Left cardiac atrium (tissue), 4 donors: ENCODE data around the gene TBC1D20. TPM values are rescaled to one million over a fixed set of nuclear protein-coding genes. Genes with fewer than 3 reads are reported as not detected.

Experiments used
- ATAC-seq, 2 donors: fragments of 200-7000 bp; cut with Tn5 transposase; one replicate each; pipeline ENCODE4 v1.9.1; 2020; ENCODE audit warnings: mild to moderate bottlenecking in 2 of 2, moderate library complexity in 2 of 2
- DNase-seq: peaks from one replicate; pipeline ENCODE4 v3.0.0-alpha.2; 2020
- intact Hi-C, 2 donors: fragments of 100-400 bp; cut with DNase I; formaldehyde crosslinking; loops; one replicate each; pipeline versions ENCODE4 v1.14.1 to v1.15.1; 2022 to 2023
- total RNA-seq, 2 donors: library from RNA; stranded (reverse); fragmentation: NEBNext Ultra II Directional; extraction: Animal tissue kit (Norgen Biotek cat#: 25700); gene quantifications; one replicate each; pipeline ENCODE4 v1.2.1, GENCODE V29; 2021
- donor health status: DM: no; HTN: yes; CAD: no.
- donor health status: DM: no; HTN: yes; CAD: no; lungs with severe emphysema.
- donor health status: DM: yes; HTN: yes; CAD: no.
- donor health status: Dilated cardiomyopathy.

TBC1D20 gene
- total RNA-seq, 2 donors from 2014 or later: 23.7 to 24.3 TPM

DNA sequence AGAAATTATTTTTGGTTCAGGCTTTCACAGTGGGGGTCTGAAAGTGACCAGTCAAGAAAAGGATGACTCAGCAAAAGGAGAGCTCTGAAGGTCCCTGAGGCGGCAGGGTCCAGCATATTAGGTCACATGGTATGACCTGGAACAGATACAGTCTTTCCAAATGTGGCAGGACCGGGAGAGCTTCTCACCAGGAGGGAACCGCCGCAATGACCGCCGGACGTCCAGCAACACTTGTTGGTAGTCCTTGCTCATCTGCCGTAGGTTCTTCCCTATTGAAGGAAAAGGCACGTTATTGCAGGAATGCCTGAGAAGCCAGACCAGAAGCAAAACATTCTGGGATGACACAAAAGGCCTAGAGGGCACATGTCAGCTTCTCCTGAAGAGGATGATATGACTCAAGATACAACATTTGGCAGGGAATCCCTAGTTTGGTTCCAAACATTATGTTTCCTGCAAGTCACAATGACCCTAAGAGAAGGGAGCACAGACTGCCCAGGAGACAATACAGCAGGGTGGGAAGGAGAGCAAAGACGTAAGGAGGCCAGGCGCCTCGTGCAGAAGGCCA, 17.4 kb downstream of the TBC1D20 start:
- DNase-seq (no peak), ATAC-seq (peak; percentile 52 to 58)
- intact Hi-C loops: no loop called here

DNA sequence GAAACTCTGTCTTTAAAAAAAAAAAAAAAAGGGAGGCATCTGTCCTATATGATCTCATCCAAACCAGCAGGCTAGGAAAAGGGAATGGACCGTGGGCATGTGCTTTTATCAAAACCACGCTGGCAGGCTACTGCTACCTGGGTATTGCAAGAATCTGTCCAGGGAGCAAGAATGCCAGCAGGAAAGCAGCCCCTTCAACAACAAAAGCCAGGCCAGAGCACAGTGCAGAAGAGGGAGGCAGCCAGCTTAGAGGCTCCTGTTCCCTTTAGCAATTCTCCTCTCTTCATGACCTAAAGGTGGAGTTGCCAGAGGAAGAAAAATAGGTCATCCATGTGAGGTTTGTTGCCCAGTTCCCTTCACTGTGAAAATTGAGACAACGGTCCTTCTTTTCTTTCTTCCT, 18.2 kb downstream of the TBC1D20 start:
- DNase-seq (no peak), ATAC-seq (peak in 1 of 2 donors; percentile 27)
- intact Hi-C loops: no loop called here

DNA sequence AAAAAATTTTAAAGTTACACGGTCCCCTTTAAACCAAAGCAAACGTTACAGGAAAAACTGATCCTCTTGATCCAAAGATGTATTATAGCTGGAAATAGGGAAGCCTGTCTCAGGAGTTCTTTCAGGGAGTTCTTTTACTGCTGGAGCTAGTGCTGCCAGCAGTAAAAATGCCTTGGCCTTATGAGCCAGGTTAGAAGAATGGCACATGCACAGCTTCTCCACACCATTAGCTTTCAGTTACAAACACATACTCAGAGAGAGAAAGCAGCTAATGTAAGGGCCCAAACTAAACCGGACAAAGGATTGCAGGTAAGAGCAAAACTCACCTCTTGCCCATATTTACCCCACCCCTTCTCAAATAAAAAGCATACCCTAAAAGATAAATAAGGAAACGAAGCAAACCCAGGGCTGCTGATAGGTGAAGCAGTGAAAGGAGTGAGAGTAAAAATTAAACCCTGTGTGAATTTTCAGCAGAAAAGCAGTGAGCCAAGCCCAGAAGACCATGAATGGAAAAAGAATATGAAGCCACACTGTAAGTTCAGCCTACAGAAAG, 19.0 kb downstream of the TBC1D20 start:
- ATAC-seq (no peak), DNase-seq (no peak)
- intact Hi-C loops: no loop called here

GRCh38 chr20:440636-441035, 21.7 kb downstream of the TBC1D20 start:
- ATAC-seq (no peak), DNase-seq (no peak)
- intact Hi-C loops: no loop called here

DNA sequence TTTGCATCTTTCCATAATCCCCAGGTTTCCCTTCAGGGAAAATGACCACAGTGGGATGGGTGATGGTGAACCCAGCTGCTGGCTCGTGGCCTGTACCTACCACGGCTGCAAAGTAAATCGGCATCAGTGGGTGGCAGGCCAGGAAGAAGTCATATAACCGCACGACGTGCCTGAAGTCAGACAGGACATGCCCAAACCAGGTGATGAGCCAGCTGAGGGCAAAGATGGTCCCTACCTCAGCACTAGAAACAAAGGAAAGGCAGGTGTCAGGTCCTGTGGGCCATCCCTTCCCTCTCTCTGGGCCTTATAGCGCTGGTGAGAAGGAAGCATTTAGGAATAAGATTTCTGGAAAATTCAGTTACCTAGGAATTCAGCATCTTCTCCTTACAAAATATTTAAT, 22.2 kb downstream of the TBC1D20 start:
- no peak for DNase-seq
- intact Hi-C loops: no loop called here
- no peak for ATAC-seq

GRCh38 chr20:438571-439469, 23.5 kb downstream of the TBC1D20 start:
- intact Hi-C loops: no loop called here
- ATAC-seq (peak; percentile 21 to 22), DNase-seq (peak; percentile 54)

GRCh38 chr20:437787-438486, 24.4 kb downstream of the TBC1D20 start:
- ATAC-seq (no peak), DNase-seq (no peak)
- intact Hi-C loops: no loop called here

GRCh38 chr20:436476-436875, 25.9 kb downstream of the TBC1D20 start:
- intact Hi-C loops: no loop called here
- DNase-seq: no peak
- ATAC-seq: no peak

DNA sequence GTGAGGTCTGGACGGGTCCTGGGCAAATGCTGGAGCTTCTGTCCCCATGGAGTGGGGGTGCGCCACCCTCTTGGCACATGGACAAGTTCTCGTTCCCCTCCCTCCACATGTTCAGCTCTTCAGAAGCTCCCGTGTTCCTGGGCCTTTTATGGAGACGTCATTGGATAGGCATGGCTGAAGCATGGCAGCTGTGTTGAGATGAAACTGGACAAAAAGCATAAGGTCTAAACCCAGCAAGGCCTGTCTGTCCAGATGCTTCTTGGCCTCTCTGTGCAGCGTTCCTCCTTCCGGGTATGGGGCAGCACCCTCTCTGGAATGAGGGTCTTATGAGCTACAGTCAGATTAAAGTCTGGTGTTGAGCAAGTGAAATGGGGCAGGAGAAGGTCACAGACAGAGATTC, 26.8 kb downstream of the TBC1D20 start:
- intact Hi-C loops: no loop called here
- no peak for DNase-seq
- ATAC-seq: no peak

GRCh38 chr20:434661-435419, 27.5 kb downstream of the TBC1D20 start:
- intact Hi-C loops: no loop called here
- no peak for DNase-seq
- no peak for ATAC-seq

DNA sequence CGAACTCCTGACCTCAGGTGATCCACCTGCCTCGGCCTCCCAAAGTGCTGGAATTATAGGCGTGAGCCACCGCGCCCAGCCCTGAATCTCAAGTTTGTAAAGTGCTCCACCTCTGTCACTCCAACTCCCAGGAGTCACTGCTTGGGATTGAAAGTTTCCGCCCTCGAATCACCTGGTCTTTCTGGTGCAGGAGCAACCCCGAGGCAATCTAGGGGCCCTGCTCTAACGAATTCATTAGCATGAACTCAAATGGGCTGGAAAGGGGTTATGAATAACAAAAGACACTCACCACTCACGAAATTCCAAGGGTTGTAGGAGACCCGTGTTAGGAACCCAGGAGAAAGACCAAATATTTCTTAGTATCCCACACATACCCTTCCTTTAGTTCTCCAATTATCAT, 28.1 kb downstream of the TBC1D20 start:
- no peak for ATAC-seq
- no peak for DNase-seq
- intact Hi-C loops: no loop called here

DNA sequence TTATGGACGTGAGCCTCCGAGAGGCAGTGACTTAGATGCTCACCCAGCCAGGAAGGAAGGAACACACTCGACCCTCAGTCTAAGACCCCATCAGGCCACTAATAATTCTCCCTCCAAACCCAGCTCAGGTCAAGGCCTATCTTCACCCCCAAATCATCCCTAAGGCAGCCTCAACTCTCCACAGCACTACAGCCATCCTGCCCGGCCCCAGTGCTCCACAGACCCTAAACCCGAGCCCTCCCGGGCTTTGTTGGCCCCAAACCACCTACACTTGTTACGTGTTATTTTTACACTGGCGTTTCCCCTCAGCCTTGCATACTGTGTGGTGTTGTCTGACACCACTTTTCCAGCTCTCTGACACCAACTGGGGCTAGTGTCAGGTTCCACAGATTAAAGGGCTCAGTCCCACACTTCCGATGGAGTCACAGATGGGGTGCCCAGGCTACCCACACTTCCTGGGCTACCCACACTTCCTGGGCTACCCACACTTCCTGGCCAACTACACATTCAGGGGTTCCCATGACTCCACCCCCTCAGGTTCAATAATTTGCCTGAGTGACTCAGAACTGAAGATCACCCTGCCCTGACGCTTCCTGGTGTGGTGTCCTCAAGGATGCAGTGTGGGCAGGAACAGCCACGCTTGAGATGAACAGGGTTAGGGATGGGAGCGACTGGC, 28.9 kb downstream of the TBC1D20 start:
- intact Hi-C loops: no loop called here
- peak in 1 of 2 donors; percentile 14 for ATAC-seq
- DNase-seq: no peak

DNA sequence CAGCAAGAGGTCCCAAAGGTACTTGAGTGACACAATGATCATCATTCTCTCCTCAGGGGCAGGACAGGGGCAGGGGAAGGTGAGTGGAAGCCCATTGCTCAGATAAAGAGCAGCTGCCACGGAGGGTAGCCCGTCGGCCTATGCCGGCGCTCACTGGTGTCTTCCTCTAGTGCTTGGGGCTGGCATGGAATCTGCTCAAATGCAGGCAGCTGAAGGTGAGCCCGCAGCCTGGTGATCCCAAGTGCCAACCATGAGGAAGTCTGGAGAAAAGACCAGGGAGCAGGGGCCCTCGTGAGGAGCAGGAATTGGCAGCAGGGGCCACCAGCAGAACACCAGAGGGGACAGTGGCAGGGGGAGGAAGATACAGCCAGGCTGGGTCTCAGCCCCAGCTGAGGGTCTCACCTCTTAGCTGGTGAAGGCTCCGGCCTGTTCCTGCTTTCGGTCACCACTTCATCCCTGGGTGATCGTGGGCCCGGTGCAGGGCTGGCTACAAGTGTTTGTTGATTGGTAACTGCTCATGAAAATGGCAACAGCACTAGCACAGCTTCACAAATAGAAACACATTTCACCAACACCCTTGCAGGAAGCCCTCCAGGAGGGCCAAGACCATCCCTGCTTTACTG, 29.5 kb downstream of the TBC1D20 start:
- intact Hi-C loops: no loop called here
- ATAC-seq: peak in 1 of 2 donors; percentile 4
- no peak for DNase-seq

DNA sequence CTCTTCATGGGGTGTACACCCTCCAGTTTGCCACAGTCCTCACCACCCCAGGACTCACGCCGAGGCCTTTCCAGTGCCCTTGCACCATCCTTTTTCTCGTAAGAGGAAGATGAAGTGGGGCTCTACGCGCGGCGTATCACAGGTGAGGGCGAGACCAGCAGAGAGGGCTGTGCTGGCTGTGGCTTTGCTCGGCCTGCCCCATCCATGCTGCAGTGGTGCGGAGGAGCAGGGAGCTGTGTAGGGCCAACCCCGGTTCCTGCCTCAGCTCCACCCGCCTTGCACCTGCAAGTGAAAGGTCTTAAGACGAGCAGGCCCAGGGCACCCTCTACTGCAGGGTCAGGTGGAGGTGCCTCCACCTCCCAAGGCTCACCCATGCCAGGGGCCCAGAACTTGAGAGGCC, 30.1 kb downstream of the TBC1D20 start:
- no peak for DNase-seq
- no peak for ATAC-seq
- intact Hi-C loops: no loop called here

- ATAC-seq: peak; percentile 63 to 80
- intact Hi-C loops: loop anchor here in 1 of 2 donors (2.0 kb wide), 1 partner anchor 76 kb away; no protein-coding TSS in a partner anchor
- peak; percentile 56 for DNase-seq
Measured at GRCh38 chr20:431012-431904, 31.1 kb downstream of the TBC1D20 start.

DNA sequence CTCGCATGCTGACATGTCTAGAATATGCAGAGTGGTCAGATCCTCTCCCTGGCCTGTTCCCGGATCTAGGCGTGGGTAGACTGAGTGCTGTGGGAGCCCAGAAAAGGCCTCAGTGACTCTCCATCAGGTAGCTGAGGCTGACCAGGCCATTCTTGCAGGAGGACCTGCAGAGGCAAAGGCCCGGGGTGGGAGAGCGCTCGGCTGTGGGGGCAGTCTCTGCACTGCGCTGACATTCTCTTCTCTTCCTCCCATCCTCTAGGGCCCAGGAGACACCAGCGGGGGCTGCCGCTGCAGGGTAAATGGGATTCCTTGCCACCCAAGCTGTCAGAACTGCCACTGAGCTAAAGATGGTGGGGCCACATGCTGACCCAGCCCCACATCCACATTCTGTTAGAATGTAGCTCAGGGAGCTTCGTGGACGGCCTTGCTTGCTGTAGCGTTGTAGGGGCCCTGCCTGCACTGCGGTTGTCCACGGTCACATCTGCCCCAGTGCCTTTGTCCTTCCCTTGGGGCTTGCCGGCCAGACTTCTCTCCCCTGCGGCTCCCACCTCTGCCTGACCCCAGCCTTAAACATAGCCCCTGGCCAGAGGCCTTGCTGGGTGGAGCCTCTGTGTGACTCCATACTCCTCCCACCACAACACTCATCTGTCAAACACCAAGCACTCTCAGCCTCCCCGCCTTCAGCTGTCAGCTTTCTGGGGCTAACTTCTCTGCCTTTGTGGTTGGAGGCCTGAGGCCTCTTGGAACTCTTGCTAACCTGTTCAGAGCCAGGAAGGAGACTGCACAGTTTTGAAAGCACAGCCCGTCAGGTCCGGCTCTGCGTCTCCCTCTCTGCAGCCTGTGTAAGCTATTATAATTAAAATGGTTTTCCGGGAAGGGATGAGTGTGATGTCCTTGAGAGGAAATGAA, 32.0 kb downstream of the TBC1D20 start:
- ATAC-seq: peak in 1 of 2 donors; percentile 7
- no peak for DNase-seq
- intact Hi-C loops: loop anchor here in 1 of 2 donors (2.0 kb wide), 1 partner anchor 76 kb away; no protein-coding TSS in a partner anchor
